Erythroblast (primary cell): ENCODE measurements around the gene CSF1R.

ENCODE experiments used
- GATA1 ChIP-seq: IDR thresholded peaks from 2 replicates; pipeline ENCODE4 v1.6.1; 2011; ENCODE audit warnings: low read depth, mild to moderate bottlenecking, control low read depth, low read length, moderate library complexity
- POLR2A ChIP-seq: IDR thresholded peaks from 2 replicates; pipeline ENCODE4 v1.6.1; 2011; ENCODE audit warnings: mild to moderate bottlenecking, low read length

- TF ChIP-seq POLR2A (no peak), GATA1 (no peak)
Measured at GRCh38 chr5:150122158-150122510, 35.8 kb upstream of the CSF1R start.
